GM19395 (cell line): ENCODE results near the gene TOR4A.
"Not testable (repeated sequence)": the region's sequence is repeated elsewhere in the genome, so short reads cannot be mapped to it uniquely, and the experiment has no call there.

Experiments
- ATAC-seq: cut with Tn5 transposase; IDR thresholded peaks from one replicate; pipeline ENCODE4 v1.9.1; 2021; ENCODE audit warnings: mild to moderate bottlenecking, moderate library complexity; ENCODE audit not compliant: unreplicated experiment

The TOR4A gene

DNA sequence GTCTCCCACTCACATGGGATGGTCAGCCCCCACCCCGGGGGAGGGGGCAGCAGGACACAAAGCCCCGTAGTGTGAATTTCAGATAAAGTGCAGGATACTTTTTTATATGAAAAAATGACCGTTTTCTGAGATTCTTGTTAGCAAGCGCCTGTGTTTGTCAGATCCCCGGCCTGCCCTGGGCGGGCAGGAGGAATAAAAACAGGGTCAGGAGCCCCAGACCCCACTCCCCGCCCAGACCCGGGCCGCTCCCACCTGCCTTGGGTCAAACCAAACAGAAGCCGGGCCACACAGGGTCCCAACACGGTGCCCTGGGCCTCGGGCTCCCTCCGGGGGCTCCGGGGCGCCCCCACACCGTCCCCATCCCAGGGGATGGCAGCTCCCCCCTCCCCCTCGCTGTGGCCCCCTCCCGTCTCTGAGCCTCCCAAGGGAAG, 38.1 kb downstream of the TOR4A start:
- ATAC-seq: no peak

DNA sequence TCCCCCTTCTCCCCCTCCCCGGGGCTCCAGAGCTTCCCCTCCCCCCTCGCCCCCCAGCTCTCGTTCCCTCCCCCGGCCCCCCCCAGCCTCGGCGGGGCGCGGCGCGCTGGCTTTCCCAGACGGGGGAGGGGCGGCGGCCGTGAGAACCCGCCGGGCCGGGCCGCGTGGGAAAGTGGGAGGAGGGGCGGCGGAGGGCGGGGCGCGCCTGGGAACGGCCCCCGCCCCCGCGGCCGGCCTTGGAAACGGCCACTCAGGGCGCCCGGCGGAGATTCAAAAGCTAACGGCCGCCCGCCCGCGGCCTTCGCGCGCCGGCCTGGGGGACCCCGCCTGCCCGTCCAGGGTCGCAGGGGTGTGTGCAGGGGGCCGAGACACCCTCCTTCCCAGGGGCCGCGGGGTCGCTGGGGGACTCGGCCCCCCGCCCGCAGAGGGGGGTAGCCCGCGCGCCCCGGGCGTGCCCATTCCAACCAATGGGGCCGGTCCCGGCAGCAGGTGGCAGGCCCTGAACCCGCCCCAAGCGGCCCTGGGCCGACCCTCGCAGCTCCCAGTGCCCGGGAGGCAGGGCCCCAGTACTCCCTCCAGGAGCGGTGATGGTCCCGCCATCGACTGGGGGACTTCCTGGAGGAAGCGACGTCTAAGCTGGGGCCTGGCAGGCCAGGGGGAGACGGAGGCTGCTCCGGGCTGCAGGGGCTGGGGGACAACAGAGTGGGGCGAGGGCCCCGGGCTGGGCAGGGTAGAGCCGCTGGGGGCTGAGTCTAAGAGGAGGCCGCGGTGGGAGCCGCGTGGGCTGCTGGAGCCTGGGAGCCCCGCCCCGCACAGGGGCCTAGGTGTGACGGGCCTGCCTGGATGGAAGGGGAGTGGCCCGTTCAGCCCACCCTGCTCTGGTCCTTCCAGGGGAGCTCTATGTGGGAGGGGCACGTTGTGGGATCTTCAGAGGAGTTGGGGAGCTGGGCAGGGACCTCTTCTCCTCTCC, 38.8 kb downstream of the TOR4A start:
- ATAC-seq: no peak

DNA sequence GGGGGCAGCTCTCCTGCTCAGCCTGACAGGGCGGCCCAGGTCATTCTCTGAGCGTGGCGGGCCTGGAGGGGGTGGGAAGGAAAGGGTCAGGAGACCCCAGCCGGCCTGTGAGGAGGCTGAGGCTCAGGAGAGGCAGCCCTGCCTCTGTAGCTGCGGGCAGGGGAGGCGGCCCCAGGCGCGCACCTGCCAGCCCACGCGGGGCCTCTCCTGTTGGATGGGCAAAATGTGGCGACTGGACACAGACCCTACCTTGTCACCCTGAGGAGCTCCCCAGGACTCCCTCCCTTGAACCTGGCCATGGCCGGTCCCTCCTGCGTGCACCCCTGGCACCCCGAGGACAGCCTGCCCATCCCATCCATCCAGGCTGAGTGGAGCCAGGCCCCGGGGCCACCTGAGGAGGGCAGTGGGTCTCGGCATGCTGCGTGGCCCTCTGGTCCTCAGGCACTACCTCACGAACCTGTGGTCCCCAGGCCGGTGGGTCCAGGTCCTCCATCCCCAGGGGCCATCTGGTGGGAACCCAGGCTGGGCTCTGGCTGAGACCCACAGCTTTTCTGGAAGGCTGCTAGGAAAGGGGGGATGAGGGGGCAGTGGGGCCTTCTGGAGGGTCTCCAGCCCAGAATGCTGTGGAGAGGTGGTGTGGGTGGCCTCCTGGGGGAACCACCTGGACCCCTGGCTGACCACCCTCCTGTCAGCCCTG, 39.6 kb downstream of the TOR4A start:
- ATAC-seq: no peak

DNA sequence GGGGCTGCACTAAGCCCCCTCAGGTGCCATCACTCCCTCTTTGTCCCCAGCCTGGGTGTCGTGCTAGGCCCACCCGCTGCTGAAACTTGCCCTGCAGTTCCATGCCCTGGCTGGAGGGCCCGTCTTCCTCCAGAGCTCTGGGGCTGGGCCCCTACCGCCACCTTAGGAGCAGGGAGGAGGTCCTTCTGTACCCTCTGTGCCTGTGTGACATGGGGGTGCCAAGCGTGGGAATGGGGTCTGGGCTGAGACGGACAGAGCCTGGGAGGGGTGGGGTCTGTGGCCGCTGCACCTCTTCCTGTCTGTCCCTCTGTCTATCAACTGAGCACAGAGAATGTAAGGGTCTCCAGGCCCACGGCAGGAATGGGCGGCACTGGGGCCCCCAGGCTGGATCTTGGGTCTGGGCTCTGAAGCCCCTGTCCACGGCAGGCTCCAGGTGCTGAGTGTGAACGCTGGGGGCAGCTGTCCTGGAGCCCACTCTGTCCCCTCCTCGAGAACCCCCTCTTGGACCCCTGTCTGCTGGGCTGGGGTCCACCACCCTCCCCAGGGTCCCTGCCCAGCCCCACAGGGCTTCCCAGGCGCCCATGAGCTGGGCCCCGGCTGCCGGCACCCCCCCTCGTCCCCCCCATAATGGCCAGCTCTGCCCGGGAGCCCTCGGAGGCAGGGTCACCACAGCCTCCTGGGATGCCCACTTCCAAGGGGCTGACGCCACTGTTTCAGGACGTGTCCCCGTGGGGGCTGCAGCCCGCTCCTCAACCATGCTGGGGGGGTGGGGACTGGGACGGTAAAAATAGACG, 40.4 kb downstream of the TOR4A start:
- no peak for ATAC-seq

DNA sequence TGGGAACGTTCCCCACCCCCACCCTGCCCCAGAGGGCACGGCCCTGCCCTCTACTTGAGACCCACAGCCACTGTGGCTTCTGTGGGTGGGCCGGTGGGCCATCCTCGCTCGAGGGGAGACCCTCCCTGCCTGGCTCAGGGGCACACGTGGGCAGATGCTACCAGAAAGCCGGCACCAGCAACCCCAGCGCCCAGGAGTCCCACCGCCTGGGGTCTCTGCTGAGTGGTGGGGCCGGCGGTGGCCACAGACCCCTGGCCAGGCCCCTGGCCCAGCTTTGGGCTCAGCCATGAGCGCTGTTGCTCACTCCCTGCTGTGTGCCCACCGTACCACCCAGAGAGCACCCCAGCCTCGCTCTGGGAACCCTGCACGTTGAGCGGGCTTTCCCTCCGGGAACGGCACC, 41.1 kb downstream of the TOR4A start:
- no peak for ATAC-seq

DNA sequence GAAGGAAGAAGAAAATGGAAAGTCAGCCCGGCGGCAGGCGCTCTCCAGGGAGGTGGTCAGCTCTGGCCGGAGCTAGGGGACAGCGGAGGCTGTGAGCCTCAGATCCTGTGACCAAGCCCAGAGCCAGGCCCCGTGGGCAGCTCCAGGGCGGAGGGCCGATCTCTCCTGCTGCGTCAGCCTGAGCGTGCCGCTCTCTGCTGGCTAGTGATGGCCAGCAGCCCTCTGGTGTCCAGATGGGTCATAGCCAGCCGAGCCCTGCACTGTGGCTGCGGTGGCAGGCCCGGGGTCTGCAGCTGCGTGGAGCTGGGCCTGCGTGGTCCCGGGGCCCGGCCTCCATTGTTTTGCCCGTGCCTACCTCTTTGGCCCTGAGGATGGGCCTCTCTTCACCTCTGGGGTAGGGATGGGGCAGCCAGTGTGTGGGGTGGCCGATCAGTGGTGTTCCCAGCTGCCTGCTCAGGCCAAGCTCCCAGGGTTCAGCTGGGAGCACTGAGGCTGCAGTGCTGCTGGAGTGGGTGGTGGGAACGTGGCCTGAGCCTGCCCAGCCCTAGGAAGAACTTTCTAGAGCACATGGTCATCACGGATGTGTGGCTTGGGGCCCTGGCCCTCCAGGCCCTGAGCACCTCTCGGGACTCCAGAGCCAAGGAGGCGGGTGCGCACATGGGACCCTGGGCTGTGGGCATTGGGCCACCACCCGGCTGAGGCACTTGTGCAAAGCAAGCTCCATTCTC, 41.6 kb downstream of the TOR4A start:
- ATAC-seq: no peak

DNA sequence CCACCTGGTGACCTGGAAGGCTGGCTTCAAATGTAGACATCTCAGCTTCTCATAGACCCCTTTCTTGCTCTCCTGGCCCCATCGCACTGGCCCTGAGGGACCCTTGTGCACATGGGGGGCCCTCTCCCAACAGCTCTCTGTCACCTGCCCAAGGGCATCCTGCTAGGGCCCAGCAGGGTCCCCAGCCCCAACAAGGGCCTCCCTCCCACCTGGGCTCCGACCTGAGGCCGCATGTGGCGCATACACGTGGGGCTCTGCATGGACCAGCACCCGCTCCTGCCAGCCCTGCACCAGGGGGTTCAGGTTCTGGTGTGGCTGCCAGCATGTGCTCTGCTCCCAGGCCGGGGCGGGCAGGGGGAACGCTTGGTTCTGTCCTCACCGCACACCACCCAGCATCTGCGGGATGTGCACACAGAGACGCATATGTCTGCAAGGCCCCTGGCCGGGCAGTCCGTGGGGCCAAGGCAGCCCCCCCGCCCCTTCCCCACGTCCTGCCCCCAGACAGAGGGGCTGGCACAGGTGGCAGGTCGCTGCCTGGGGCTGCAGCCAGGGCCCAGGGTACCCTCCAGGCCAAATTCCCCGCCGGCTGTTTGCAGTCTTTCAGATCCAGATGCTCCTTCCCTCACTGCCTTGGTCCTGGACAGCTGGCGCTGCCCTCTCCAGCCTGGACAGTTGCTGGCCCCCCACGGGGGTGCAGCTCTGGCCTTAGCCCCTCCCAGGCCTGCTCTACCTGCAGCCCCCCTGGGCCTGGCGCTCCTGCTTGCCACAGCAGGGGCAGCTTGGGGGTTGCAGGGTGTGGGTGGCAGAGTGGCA, 42.4 kb downstream of the TOR4A start:
- ATAC-seq: no peak

DNA sequence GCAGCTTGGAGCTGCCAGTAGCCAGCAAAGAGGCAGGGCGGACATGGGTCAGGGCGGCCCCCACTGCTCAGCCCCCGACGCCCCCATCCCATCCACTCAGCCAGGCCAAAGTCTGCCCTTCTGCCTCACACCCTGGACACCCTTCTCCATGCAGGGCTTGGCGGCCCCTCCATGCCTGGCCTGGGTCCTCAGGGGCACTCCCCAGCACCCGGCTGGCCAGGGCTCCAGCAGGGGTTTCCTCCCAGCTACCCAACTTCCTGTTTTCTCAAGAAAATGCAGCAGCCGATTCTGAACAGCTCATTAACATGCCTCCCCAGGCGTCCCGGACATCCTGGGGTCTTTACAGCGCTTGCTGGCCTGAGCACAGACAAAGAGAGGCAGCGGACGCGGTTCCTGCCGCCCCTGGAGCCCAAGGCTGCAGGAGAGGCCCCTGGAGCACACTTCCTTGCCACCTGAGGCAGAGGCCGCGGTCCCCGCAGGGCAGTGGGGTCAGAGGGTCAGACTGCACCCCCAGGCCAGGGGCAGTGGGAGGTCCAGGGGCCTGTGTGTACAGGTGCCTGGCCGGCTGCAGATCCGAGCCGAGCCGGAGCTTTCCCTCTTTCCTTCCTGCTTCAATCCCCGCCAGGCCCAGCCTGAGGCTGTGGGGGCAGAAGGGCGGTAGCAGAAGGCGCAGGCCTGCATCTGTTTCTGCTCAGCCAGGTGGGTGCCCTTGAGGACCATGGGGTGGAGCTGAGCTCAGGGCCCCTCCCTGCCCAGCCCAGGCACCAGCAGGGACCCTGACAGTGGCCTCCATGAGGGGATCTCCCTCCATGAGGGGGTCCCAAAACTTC, 43.2 kb downstream of the TOR4A start:
- no peak for ATAC-seq

DNA sequence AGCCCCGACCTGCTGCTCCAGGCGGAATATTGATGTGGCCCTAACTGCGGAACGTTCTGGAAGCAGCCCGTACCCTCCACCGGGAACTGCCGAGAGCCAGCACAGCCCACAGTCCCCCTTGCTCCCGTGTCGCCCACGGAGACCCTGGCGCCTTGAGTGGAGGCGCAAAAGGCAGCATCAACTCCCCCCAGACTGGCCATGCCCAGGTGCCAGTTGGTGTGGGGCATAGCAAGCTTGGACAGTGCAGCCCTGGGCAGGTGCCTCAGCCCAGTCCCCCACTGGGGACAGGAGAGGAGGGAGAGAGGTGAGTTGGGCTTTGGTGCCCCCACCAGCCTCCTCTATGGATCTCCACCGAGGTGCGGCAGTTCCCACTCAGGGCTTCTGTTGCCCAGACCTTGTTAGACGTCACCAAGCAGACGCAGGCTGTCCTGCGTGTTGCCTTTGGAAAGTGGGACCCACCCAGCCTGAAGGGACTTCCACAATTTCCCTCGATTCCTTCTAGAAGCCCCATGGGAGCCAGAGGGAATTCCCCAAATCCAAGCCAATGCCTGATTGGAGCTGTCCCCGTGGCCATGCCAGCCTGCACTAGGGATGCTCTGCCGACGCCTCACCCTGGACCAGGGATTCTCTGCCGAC, 44.3 kb downstream of the TOR4A start:
- ATAC-seq: no peak

DNA sequence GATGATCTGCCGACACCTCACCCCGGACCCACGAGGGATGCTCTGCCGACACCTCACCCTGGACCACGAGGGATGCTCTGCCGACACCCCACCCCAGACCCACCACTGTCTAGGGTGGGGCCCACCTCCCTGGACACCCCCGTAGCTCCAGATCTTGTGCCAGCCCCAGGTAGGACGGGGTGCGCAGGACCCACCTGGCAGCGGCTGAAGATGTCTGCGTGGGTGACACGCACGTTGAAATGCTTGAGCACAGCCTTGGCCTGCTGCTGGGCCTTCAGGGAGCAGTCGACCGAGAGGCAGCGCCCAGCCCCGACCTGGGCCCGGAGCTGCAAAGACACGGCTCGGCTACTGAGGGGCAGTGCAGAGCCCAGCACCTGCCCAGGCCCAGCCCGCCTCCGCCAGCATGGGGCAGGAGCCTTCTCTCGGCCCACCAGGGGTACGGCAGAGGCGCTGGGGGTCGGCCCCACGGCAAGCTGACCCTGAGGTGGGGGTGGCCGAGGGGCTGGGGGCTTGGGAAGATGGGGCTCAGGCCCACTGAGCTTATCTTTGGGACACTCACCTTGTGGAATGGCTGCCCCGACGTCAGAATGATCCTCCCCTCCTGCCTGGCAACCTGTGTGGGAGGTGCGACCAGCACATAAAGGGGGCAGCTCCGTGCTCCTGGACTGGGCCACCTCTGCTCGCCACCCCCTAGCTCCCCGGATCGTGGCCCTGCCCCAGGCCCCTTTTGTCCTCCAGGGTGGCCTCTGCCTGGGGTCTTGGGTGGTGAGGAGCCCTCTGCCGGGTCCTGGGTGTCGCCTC, 46.2 kb downstream of the TOR4A start:
- no peak for ATAC-seq

DNA sequence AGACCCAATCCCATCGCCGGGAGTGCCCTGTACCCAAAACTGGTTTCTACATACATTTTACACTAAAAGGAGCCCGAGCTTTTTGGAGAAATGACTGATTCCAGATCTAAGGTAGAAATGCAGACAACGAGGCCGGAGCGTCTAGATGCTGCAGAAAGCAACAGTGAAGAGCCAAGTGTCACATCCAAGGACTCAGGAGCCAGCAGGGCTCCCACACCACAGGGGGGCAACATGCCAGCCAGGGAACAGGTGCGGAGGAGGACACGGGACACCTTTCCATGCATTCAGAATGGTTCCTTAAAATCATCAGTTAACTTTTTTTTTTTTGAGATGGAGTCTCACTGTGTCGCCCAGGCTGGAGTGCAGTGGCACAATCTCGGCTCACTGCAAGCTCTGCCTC, 47.6 kb downstream of the TOR4A start:
- ATAC-seq: no peak

DNA sequence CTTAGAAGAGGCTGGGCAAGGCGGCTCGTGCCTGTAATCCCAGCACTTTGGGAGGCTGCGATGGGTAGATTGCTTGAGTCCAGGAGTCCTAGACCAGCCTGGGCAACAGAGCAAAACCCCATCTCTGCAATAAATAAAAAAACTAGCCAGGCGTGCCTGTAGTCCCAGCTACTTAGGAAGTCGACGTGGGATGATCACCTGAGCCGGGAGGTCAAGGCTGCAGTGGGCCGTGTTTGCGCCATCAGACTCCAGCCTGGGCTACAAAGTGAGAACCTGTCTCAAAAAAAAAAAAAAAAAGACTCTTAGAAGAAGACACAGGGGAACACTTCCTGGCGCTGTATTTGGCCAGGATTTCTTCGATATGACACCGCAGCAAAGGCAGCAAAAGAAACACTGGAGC, 48.3 kb downstream of the TOR4A start:
- no peak for ATAC-seq

DNA sequence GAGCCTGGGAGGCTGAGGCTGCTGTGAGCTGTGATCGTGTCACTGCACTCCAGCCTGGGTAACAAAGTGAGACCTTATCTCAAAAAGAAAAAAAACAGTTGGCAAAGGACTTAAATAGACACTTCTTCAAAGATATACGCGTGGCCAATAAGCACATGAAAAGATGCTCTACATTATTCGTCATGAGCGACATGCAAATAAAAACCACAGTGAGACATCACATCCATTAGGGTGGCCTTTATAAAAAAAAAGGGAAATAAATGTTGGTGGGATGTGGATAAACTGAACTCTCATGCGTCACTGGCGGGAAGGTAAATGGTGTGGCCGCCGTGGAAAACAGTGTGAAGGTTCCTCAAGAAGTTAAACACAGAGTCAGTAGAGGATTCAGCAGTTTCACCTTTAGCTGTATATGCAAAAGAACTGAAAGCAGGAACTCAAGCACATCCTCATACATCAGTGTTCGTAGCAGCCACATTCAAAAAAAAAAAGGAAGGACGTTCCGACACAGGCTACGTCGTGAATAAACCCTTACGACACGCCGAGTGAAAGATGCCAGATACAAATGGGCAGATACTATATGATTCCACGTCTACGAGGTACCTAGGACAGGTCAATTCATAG, 49.0 kb downstream of the TOR4A start:
- ATAC-seq: no peak

DNA sequence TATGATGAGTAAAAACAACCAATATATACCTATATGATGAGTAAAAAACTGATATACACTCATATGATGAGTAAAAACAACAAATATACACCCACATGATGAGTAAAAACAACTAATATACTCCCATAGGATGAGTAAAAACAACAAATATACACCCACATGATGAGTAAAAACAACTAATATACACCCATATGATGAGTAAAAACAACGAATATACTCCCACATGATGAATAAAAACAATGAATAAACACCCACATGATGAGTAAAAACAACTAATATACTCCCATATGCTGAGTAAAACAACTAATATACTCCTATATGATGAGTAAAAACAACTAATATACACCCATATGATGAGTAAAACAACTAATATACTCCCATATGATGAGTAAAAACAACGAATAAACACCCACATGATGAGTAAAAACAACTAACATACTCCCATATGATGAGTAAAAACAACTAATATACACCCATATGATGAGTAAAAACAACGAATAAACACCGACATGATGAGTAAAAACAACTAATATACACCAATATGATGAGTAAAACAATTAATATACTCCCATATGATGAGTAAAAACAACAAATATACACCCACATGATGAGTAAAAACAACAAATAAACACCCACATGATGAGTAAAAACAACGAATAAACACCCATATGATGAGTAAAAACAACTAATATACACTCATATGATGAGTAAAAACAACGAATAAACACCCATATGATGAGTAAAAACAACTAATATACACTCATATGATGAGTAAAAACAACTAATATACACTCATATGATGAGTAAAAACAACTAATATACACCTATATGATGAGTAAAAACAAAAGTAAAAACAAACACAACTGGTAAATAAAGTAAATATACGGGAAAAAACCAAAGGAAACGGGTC, 50.4 kb downstream of the TOR4A start:
- not testable (repeated sequence) for ATAC-seq

DNA sequence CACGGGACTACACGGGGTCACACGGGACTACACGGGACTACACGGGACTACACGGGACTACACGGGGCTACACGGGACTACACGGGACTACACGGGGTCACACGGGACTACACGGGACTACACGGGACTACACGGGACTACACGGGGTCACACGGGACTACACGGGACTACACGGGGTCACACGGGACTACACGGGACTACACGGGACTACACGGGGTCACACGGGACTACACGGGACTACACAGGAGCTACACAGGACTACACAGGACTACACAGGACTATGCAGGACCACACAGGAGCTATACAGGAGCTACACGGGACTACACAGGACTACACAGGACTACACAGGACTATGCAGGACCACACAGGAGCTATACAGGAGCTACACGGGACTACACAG, 52.1 kb downstream of the TOR4A start:
- not testable (repeated sequence) for ATAC-seq

DNA sequence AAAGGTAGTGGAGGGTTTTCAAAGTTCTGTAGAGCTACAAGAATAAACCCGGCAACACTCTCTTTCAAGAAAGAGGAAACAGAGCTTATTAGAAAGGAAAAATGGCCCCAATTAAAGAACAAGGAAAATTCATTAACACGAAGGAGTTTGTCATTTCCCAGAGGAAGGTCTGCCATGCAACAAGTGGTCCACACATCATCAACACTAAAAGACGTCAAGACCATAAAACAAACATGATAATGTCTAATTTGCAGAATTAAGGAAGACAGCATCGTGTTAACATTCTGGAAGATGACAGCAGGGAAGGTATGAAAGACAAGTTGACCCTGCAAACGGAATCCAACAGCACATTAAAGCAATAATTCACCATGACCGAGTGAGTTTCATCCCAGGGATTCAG, 53.2 kb downstream of the TOR4A start:
- ATAC-seq: no peak
